Gastroesophageal sphincter (tissue), 3 donors: ENCODE data around the gene LYSET.
"Not testable (repeated sequence)": the region's sequence is repeated elsewhere in the genome, so short reads cannot be mapped to it uniquely, and the experiment has no call there.

Source experiments
- CTCF ChIP-seq, 4 experiments: fragments of 200-600 bp in 2 of 4; fragments of 450-650 bp in 2 of 4; sonication (generic) in 1 of 4; IDR thresholded peaks; one replicate each; pipeline ENCODE4 v1.5.1; 2017 to 2019; ENCODE audit warnings: antibody characterized with exemption in 4 of 4, mild to moderate bottlenecking in 2 of 4, moderate library complexity in 2 of 4
- POLR2A ChIP-seq, 2 donors: fragments of 450-650 bp; IDR thresholded peaks; one replicate each; pipeline ENCODE4 v1.6.1; 2017; ENCODE audit warnings: antibody characterized with exemption in 2 of 2, mild to moderate bottlenecking in 2 of 2, moderate library complexity in 1 of 2
- POLR2AphosphoS5 ChIP-seq: sonication (generic); formaldehyde crosslinking; IDR thresholded peaks from one replicate; pipeline ENCODE4 v1.6.1; 2017; ENCODE audit warnings: antibody characterized with exemption

DNA sequence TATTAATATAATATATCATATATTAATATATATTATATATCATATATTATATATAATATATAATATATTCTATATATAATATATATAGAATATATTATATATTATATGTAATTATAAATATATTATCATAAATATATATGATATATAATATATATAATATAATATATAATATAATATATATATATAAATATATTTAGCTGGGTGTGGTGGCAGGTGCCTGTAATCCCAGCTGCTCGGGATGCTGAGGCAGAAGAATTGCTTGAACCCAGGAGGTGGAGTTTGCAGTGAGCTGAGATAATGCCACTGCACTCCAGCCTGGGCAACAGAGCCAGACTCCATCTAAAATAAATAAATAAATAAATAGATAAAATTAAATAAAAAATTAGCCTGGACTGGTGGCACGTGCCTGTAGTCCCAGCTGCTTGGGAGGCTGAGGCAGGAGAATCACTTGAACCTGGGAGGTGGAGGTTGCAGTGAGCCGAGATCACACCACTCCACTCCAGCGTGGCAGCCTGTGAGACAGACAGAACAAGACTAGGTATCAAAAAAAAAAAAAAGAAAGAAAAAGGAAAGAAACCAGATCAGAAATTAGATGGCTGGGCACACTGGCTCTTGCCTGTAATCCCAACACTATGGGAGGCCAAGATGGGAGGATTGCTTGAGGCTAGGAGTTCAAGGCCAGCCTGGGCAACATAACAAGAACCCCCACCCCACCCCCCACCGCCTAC is 25.3 kb upstream of the LYSET start:
- not testable (repeated sequence) for TF ChIP-seq POLR2AphosphoS5; CTCF (IDR thresholded peaks at IDR 0.05); POLR2A (IDR thresholded peaks at IDR 0.05)
